Measurements from ENCODE around the gene ZNF606.

The ZNF606 gene

GRCh38 chr19:57947088-57947418, 55.6 kb downstream of the ZNF606 start:
- POLR2A ChIA-PET = no interaction called here
- CTCF ChIA-PET = no interaction called here
- no peak for DNase-seq (ENCODE audit: low read depth, low spot score)
- peak overlapping the region; percentile 81 for H3K4me3 ChIP-seq (ENCODE audit: low read depth, low read length)
- no peak for TF ChIP-seq CTCF (IDR thresholded peaks at IDR 0.05; ENCODE audit: insufficient read depth, low read length, missing control alignments)

GRCh38 chr19:57946316-57946715, 56.3 kb downstream of the ZNF606 start:
- ChIA-PET POLR2A (no interaction called here), CTCF (interaction anchor here (1.4 kb wide), 1 partner anchor 10 kb away, joined by 3 read pairs; no protein-coding TSS in a partner anchor)
- no peak for DNase-seq (ENCODE audit: low read depth, low spot score)
- no peak for TF ChIP-seq CTCF (IDR thresholded peaks at IDR 0.05; ENCODE audit: insufficient read depth, low read length, missing control alignments)
- H3K4me3 ChIP-seq (ENCODE audit: low read depth, low read length) = peak overlapping the region; percentile 81

- H3K4me3 ChIP-seq (ENCODE audit: low read depth, low read length) = no peak overlapping the region
- ChIA-PET POLR2A (no interaction called here), CTCF (no interaction called here)
- DNase-seq (ENCODE audit: low read depth, low spot score) = no peak
- TF ChIP-seq CTCF (IDR thresholded peaks at IDR 0.05; ENCODE audit: insufficient read depth, low read length, missing control alignments) = no peak
Observed at GRCh38 chr19:57941593-57941992, 61.0 kb downstream of the ZNF606 start.

GRCh38 chr19:57935731-57936130, 66.9 kb downstream of the ZNF606 start:
- H3K4me3 ChIP-seq (ENCODE audit: low read depth, low read length) = no peak overlapping the region
- ChIA-PET POLR2A (interaction anchor here (0.5 to 0.6 kb wide), 2 partner anchors 67 to 530 kb away, joined by 3 read pairs; no protein-coding TSS in a partner anchor), CTCF (interaction anchor here (1.1 kb wide), 2 partner anchors 10 to 20 kb away, joined by 3 to 4 read pairs; partner anchors contain the start of gene ZNF417)
- DNase-seq (ENCODE audit: low read depth, low spot score) = no peak
- no peak for TF ChIP-seq CTCF (IDR thresholded peaks at IDR 0.05; ENCODE audit: insufficient read depth, low read length, missing control alignments)

- peak within 1 kb of the TSS; percentile 79 for H3K4me3 ChIP-seq (ENCODE audit: low read depth, low read length)
- TF ChIP-seq CTCF (IDR thresholded peaks at IDR 0.05; ENCODE audit: insufficient read depth, low read length, missing control alignments) = no peak
- CTCF ChIA-PET = interaction anchor here (1.1 kb wide), 1 partner anchor 19 kb away, joined by 4 read pairs; the partner anchor contains the start of gene ZNF417
- peak; percentile 26 for DNase-seq (ENCODE audit: low read depth, low spot score)
- POLR2A ChIA-PET = interaction anchor here (0.6 kb wide), 1 partner anchor 68 kb away, joined by 3 read pairs; no protein-coding TSS in a partner anchor
Observed at GRCh38 chr19:57934820-57935665, 67.6 kb downstream of the ZNF606 start, which contains the start of gene ZNF418. Gene ZNF418 (minus strand): TSS chr19:57935402. CDS start chr19:57933822, 1,580 bp downstream.

- no peak overlapping the region for H3K4me3 ChIP-seq (ENCODE audit: low read depth, low read length)
- DNase-seq (ENCODE audit: low read depth, low spot score) = no peak
- TF ChIP-seq CTCF (IDR thresholded peaks at IDR 0.05; ENCODE audit: insufficient read depth, low read length, missing control alignments) = no peak
- ChIA-PET CTCF (no interaction called here), POLR2A (no interaction called here)
Observed at GRCh38 chr19:57927587-57927986, 75.0 kb downstream of the ZNF606 start.

Measured in AG04449 (cell line).